GM11168 (cell line): Measurements from ENCODE around the gene EMILIN3.

Source experiments
- in situ Hi-C: fragments of 300-500 bp; cut with MboI; formaldehyde crosslinking; loops from one replicate; pipeline ENCODE4 v1.12.0; 2022; ENCODE audit warnings: low sequenced_read_pairs; ENCODE audit not compliant: unreplicated experiment

EMILIN3 gene

GRCh38 chr20:41392295-41392694 lies 25.7 kb upstream of the EMILIN3 start:
- in situ Hi-C loops: no loop called here

- in situ Hi-C loops: no loop called here
Measured at GRCh38 chr20:41391587-41392001, 25.0 kb upstream of the EMILIN3 start.

GRCh38 chr20:41390889-41391288 lies 24.3 kb upstream of the EMILIN3 start:
- in situ Hi-C loops: no loop called here

GRCh38 chr20:41387444-41387851 lies 20.8 kb upstream of the EMILIN3 start:
- in situ Hi-C loops: no loop called here

- in situ Hi-C loops: no loop called here
Measured at GRCh38 chr20:41386502-41387427, 20.1 kb upstream of the EMILIN3 start.

- in situ Hi-C loops: no loop called here
Measured at GRCh38 chr20:41382791-41383305, 16.2 kb upstream of the EMILIN3 start.

- in situ Hi-C loops: no loop called here
Measured at GRCh38 chr20:41380551-41381193, 14.1 kb upstream of the EMILIN3 start.

GRCh38 chr20:41379551-41379950 lies 12.9 kb upstream of the EMILIN3 start:
- in situ Hi-C loops: no loop called here

GRCh38 chr20:41377275-41377674 lies 10.7 kb upstream of the EMILIN3 start:
- in situ Hi-C loops: no loop called here

- in situ Hi-C loops: no loop called here
Measured at GRCh38 chr20:41376349-41376748, 9.7 kb upstream of the EMILIN3 start.

GRCh38 chr20:41375846-41376245 lies 9.2 kb upstream of the EMILIN3 start:
- in situ Hi-C loops: no loop called here

- in situ Hi-C loops: no loop called here
Measured at GRCh38 chr20:41373931-41374920, 7.6 kb upstream of the EMILIN3 start.

- in situ Hi-C loops: no loop called here
Measured at GRCh38 chr20:41373251-41373783, 6.7 kb upstream of the EMILIN3 start.

- in situ Hi-C loops: no loop called here
Measured at GRCh38 chr20:41371371-41371770, 4.8 kb upstream of the EMILIN3 start.

GRCh38 chr20:41370176-41370575 lies 3.6 kb upstream of the EMILIN3 start:
- in situ Hi-C loops: no loop called here

- in situ Hi-C loops: no loop called here
Measured at GRCh38 chr20:41369673-41370072, 3.1 kb upstream of the EMILIN3 start.

GRCh38 chr20:41367956-41368355 lies 1.3 kb upstream of the EMILIN3 start:
- in situ Hi-C loops: no loop called here

- in situ Hi-C loops: no loop called here
Measured at GRCh38 chr20:41367393-41367695, 726 bp upstream of the EMILIN3 start.

- in situ Hi-C loops: no loop called here
Measured at GRCh38 chr20:41365777-41366545, 657 bp downstream of the EMILIN3 start.
